A673 (cell line): ENCODE measurements around the gene STRN.

Source experiments
- CTCF ChIP-seq: fragments of 300-800, 200-600 bp; sonication (generic); conservative IDR thresholded peaks from 2 replicates; pipeline ENCODE4 v1.5.1; 2017; ENCODE audit warnings: low read depth, mild to moderate bottlenecking, antibody characterized with exemption, low read length, moderate library complexity, mixed read lengths
- EZH2 ChIP-seq: fragments of 200-600 bp; sonication (generic); IDR thresholded peaks from 2 replicates; pipeline ENCODE4 v1.6.1; 2017; ENCODE audit warnings: borderline replicate concordance, low read depth, mild to moderate bottlenecking, mixed read lengths, antibody characterized with exemption, low read length; ENCODE audit not compliant: poor library complexity, severe bottlenecking

- TF ChIP-seq EZH2 (no peak), CTCF (no peak)
Observed at GRCh38 chr2:36881816-36882215, 84.5 kb downstream of the STRN start.
